Measurements from ENCODE around the gene ADAMTS15.

DNA sequence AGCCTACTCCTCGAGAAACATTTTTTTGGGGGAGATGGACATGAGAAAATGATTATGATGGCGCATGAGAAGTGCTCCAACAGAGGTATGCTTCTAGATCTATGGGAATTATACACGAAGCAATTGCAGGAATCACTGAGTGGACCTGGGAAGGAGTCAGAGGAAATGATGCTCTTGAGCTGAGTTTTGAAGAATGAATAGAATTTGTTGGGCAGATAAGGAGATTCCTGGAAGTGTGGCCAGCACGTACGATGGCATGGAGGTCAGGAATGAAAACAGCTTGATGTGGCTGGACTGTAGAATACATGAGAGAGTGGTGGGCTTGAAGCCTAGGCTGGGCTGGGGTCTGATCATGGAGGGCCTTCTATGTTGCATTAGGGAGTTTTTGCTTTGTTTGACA, 31.7 kb downstream of the ADAMTS15 start:
- TF ChIP-seq POLR2A (IDR thresholded peaks at IDR 0.05; ENCODE audit: low read length) (no peak), GATA1 (IDR thresholded peaks at IDR 0.05; ENCODE audit: low read depth, low read length) (no peak)
